ENCODE results near the gene CAMK1D.
A peak's percentile ranks its signal among the peaks of the same experiment; 100 is the strongest.

CAMK1D gene

DNA sequence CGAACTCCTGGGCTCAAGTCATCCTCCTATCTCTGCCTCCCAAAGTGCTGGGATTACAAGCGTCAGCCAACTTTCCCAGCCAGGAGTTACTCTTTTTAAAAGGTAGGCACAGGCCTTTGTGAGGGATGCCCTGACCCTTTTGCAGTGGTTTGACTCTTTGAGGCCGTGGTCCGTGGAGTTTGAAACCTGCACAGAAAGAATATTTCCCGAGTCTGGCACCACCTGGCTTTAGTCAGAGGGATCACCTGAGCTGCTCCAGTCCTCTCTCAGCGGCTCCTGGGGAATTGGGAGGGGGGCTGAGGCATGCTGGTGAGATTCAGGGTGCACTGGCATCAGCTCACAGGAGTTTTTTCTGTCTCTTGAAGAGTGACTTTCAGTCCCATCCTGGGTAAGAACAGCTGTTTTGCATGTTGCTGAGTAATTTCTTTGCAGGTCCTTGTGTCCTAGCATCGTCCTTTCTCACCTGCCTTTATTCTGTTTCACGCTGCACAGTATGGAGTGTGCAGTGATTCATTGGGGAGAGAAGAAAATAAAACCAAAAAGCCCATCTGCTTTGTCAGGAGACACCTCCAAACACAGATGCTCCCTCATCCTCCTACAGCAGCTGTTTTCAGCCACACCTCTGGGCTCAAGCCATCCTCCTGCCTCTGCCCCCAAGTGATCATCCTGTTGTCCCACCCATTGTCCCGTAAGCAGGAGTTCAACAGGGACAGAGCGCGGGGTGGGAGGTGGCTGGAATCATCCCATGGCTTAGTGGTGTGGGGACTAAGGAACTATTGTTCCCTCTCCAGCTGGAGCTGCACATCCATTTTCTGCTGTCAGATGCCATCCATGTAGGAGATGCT lies 284.7 kb downstream of the CAMK1D start:
- DNase-seq: no peak

DNA sequence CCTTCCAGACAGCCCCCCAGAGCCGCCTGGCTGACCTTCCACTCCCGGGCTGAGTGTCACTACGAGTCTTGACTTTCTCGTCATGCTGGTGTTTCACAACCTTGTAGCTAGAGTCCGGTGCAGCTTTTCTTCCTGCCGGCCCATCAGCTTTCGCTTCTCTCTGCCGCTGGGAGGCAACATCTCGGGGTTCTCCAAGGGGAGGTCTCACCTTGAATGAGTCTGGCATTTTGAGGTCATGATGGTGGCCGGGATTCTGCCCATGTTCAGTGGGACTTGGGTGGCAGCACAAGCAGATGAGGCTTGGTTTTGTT lies 285.2 kb downstream of the CAMK1D start:
- no peak for DNase-seq

DNA sequence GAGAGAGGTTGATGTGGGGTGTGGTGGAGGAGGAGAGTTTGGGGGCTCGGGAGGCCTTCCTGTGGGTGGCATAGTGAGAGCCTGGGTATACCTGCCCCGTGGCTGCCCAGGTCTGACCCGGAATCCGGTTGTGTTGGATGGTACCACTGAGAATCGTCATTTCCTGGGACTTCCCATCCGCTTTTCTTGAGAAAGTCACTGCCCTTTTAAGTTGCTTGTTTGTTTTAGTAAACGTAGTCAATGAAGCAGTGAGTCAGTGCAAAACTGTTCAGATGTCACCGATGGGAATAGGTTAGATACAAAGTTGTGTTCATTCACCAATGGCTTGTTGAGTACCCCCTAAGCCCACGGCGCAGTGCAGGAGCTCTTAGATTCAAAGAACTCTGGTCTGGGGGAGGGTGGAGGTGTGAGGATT lies 285.8 kb downstream of the CAMK1D start:
- no peak for DNase-seq

DNA sequence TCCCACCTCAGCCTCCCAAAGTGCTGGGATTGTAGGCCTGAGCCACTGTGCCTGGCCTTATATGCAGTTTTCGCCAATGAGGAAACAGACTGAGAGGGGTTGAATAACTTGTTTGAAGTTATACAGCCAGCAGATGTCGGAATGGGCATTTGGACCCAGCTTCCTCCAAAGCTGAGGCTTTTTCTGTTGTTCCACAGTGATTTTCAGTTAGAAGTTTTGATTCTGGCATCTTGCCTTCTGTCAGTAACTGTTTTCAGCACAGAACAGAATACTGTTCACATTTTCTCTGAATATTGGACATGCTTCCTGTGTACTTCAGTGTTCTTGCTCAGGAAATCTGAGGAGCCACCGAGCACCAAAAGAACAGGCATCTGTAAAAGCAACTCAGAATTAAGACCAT lies 287.2 kb downstream of the CAMK1D start:
- no peak for DNase-seq

DNA sequence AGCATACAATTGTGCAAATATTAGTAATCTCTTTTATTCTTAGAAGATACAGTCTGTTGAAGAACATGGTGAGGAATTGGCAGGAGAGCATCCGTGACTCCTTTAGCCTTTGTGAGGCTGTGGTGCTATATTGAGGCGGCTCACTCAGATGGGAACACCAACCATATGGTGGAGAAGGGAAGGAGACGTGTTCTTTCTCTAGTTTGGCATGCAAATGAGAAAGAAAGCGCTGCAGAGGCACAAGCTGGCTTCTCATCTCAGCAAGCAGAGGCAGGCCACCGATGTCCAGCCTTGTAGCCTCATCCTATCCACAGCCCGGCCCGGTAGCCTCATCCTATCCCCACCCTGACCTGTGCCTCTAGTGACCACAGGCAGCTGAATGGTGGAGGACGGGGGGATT lies 288.3 kb downstream of the CAMK1D start:
- no peak for DNase-seq

DNA sequence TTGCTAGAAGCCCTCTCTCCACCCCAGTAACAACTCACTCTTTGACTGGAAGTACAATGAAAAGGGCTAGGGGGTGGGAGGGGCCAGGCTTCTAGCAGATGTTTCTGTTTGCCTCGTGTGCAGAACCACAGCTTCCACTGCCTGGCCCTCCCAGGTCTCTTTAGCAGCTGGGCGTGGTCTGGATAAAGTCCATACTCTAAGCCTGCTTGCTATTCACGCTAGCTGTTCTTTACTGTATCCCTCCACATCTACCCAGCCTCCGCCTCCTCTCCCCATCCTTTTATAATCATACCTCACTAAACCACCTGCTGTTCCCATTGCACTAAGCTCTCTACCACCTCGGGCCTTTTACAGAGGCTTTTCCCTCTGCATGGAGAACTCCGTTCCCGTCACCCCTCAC lies 288.8 kb downstream of the CAMK1D start:
- DNase-seq: peak; percentile 60

DNA sequence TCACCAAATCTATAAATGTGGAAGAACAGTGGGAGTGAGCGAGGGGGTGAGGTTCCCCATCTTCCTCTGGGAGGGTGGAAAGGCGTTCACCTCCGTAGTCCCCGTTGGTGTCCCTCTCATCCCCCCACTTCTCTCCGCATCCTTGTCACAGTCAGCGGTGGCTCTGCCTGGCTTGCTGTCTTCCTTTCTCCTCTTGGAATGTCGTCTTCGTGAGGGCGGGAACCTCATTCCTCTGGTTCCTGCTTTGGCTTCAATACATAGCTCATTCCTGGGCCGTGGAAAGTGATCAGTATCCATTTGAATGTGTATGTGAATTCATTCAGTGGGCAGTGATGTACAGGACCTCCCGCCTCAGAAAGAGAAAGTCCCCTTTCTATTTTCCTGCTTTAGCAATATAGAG lies 289.4 kb downstream of the CAMK1D start:
- DNase-seq: no peak

DNA sequence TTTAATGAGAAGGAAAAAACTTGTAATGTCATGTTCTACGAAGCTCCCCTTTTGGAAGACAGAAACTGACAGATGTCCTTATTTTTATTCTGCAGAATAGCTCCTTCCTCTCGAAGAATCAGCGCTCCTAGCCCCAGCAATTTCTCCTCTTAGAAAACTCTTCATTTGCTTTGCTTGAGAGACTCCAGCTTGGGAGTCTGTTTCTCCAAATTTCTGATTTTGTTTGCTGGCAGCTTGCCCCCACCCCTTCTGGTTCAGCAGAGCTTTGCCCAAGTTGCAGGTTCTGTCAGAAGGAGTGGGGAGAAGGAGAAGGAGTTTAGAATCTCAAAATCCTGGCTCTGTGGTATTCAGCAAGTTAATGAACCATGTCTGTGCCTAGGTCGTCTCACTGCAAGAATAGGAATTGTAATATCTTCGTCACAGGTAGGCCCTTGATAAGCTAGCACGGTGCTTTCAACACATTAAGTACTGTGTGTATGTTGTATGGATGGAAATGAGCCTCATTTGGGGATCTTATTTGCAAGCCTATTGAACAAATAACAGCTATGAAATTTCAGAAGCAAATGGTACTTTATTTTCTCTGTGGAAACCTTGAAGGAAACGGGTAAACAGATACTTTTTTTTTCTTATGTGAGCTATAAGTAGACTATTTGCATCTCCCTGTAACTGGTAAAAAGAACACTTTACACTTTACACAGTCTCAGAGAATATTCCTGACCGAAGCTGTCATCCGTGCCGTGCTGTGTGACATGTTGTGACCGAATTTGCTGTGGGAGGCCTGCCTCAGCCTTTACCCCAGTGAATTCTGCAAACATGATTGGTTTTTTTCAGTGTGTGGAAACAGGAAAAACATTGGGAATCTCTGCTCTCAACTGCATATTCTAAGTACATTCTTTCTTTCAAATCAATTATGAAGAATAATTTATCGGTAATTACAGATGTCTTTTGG lies 290.9 kb downstream of the CAMK1D start:
- no peak for DNase-seq

DNA sequence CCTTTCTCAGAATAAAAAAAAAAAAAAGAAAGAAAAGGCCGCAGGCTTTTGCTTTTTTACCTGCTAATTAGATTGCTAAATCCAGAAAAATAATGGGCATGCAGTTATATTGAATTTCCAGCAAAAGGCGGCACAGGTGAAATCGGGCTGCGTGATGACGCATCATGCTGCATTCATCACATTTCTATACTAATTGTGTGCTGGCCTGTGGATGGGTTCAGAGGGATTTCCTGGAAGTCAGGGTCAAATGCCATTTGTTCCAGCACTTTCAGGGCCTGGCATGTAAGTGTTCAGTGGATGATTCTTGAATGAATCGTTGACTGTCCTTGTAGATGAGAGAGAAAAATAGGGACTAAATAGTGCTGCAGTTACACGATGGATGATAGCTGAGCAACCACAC lies 292.7 kb downstream of the CAMK1D start:
- no peak for DNase-seq

DNA sequence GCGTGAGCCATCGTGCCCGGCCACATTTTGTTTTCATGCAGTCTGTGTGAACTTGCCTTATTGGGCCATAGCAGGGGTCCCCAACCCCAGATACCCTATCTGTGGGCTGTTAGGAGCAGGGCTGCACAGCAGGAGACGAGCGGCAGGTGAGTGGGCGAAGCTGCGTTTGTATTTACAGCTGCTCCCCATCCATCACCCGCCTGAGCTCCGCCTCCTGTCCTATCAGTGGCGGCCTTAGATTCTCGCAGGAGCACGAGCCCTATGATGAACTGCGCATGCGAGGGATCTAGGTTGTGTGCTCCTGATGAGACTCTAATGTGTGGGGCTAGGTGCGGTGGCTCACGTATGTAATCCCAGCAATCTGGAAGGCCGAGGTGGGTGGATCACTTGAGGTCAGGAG lies 293.9 kb downstream of the CAMK1D start:
- no peak for DNase-seq

DNA sequence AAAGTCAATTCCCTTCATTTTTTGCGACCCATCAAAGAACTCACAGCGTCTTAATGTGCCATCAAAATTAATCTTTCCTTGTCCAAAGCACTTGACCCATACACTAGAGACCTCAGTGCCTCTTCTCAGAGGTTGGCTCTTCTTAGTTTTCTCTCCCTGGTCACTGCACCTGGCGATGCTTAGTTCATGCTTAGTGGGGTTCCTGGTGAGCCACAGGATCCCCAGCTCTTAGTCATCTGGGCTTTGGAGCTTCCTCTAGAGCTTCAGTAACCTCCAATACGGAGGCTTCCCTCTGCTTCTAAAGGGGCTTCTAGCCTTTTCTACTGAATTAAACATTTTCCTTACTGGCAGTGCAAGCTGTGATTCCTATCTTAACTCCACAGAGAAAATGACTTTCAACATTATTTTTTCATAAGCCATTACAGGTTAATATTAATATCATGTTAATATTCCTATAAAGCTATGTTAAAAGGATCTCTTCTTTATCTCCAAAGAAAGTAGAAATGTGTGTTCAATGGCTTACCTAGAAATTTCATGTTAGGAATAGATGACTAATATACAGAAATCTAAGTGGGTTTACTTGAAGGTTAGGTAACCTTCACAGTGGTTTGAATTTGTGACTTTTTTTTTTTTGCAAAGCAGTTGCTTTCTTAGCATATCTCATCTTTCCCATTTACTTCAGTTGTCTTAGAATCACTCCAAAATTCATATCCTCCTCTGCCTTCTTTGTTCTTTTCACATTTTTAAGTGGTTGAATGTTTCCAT lies 295.2 kb downstream of the CAMK1D start:
- no peak for DNase-seq

DNA sequence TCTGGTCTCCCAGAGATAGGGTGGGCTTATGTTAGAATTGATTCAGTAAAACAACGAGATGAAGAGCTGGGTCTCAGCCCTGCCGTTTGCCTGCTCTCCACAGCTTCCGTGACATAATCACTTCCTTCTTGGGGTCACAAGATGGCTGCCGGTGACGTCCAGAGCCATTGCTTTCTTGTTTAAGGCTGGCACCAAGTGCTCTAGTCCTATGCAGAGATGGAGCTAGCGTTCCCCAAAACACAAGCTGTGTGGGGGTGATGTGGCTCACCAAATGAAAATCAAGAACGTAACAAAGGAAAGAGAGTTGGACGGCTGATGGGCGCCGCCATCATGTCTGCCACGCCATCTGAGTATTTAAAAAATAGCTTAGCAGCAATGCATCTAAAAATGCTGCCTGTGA lies 296.1 kb downstream of the CAMK1D start:
- DNase-seq: no peak

DNA sequence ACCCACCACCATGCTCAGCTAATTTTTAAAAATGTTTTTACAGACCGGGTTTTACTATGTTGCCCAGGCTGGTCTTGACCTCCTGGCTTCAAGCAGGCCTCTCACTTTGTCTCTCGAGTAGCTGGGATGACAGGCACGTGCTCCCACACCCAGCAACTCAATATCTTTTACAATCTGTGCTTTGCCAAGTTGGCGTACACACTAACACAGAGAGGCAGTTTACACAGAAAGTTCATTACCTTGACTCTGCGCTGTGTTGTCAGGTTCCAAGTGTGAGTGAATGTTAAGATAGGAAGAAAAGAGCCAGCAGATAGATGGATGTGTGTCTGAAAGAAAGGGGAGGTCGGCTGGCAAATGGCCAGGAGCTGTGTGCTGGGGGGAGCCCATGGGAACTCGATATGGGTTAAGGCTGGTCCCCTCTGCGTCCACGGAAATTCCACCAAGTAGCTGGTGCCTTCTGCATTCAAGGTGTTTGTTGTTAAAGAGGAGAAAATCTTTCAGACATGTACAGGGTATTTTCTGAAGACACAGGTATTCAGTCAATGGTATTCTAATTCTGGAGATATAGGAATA lies 299.8 kb downstream of the CAMK1D start:
- DNase-seq: no peak

DNA sequence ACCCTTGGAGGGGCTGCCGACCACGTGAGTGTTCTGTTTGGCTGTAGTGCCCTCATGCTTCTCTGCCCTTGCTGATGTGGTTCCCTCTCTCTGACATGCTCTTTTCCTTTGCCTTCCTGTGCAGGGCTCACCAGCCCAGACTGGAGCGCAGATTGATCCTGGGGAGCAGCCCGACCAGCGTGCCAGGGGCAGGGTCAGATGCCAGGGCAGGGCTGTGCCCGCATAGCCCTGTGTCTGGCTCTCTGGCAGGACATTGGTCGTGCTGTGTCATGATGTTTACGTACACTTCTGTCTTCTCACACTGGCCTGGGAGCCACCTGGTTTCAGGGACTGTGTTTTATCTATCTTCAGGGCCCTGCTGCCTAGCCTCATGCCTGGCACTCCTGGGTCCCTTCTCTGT lies 300.8 kb downstream of the CAMK1D start:
- no peak for DNase-seq

DNA sequence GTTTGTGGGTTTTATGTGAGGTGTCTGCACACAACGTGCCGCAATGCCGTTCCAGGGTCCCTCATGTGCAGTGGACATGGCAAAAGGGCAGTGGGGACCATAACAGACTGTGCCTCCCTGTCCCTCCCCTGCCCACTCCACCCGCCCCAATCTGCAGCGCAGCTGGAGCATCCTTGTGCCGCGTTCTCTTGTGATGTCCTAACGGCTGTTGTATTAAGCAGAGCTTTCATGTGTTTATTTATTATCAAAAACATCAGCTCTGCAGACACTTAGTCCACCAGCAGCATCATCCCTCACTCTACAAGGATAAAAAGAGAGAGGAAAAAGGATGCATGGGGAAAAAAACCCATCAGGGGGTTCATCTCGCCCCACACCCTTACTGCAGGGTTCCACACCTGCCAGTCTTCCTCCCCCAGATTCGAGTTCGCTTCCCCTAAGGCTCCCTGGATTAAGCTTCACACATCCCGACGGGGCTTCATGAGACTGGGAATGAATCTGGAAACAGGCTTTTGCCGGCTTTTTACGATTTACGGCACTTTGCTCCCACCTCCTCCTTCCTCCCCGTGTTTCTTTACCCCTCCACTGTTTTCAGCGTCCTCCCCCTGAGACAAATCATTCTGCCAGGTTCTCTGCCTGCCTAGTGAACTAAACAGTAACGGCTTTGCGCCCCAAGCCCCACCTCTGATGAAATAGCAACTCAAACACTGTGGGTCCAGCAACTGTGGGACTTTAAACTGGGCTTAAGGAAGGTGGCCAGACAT lies 301.4 kb downstream of the CAMK1D start:
- DNase-seq: no peak

DNA sequence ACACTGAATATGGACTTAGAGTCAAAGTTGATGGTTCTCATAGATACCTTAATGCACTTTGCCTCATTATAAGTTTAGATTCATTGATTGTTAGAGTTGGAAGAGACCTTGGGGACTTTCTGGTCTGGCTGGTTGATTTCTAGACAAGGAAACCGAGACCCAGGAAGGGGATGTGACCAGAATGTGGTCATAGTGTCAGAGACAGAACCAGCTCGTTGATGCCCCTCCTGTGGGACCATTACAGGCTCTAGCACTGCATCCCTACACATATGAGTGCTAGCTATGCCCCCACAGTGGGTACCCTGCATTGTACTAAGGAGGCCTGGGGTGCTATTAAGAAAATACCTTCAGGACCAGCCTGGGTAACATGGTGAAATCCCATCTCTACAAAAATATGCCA lies 306.6 kb downstream of the CAMK1D start:
- no peak for DNase-seq

DNA sequence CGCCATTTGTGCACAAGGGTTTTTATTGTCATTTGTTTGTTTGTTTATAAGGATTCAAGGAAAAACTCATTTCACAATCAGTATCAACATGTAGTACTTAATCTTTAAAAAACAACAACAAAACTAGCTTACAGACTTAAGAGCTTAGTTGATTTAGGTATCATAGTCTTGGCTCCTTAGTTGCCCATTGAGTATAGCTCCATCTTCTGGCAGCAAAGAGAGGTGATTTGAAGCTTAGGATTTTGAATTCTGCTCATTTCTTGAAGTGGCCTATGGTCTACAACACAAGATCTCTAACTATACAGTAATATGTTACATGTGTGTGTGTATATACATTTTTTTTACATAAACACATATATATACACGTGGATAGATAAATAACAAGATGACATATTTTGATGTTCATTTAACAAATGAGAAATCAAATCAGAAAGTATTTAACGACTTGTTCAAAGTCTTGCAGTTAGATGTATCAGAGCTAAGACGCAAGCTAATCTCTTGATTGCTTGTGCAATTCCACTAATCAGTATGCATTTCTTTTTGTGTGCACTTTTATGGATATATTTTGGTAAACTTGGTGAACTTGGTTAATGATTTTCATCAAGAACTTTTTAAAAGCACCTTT lies 307.3 kb downstream of the CAMK1D start:
- DNase-seq: peak; percentile 75

DNA sequence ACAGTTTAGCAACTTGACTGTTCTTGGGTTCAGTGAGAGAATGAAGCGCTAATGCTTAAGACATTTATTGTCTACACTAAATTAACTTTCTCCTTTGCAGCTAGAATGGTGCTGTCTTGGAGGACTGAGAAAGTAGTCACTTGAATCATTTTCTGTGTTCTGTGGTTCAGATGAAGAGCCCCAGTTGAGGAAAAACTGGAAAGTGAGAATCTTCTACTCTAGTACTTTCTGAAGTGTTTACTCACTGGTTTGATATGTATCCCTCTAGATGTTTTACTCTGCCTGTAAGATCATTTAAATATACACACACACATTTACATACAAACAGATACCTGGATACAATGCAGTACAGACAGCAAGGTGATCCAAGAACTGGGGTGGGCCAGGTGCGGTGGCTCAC lies 308.1 kb downstream of the CAMK1D start:
- no peak for DNase-seq

DNA sequence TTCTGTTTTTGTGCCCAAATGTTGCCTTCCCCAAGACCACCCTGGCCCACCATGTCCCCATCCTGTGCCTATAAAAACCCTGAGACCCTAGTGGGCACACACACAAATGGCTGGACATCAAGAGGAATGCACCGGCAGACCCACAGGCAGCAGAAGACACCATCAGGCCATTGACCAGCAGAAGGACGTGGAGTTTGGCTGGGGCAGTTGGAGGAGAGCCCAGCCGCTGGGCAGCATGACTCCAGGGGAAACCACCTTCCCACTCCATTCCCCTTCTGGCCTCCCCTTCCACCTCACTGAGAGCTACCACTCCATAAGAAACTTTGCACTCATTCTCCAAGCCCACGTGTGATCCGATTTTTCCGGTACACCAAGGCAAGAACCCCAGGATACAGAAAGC lies 309.2 kb downstream of the CAMK1D start:
- no peak for DNase-seq

DNA sequence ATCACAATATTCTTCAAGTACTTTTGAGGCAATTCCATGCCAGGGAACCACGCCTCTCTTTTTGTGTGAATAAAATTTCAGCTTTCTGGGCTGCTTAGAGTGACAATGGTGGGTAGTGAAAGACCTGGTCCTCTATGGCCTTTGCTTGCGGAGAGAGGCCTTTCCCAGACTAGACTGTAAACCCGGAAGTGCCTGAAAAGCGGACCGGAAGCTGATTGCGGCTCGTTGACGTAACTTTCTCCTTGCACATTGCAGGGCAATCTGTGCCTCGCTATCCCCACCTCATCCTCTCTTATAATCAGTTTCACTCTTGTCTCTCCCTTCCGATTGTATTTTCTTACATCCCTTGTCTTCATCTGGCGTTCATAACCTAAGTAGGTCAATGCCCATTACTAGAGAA lies 310.4 kb downstream of the CAMK1D start:
- no peak for DNase-seq

DNA sequence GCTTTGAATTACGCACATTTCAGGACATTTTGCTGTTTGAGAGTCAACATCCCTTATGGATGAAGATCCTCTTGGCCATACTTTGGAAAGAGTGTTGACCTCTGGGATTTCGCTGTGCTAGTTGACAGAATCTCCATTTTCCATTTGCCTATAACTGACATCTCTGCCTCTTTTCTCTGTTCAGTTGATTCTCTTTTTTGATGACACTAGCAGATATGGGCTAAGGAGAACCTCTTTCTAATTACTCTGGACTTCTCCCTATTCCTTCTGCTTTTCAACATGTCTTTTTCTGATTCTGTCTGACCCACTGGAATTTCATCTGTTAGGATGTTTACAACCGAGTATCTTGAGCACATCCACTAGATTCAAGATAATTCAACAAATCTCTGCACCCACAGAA lies 311.5 kb downstream of the CAMK1D start:
- DNase-seq: no peak

DNA sequence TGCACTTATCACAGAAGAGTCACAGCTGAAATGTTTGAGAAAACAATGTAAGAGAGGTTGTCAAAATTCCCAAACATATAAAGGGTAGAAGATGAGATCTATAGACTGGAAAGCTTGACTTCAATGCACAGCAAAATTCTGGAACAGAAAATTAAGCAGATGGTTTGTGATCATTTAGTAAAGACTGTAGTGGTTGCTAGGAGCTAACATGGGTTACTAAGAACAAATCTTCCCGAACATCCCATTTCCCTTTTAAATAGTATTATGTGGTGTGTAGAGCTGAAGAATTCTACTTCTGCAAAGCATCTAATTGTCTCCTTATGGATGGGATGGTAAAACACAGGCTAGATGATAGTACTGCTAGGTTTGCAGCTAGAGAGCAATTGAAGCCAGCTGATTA lies 312.3 kb downstream of the CAMK1D start:
- no peak for DNase-seq

All from OCI-M1 (cell line).